ENCODE data around the gene NR6A1. TPM values are rescaled to one million over a fixed set of nuclear protein-coding genes. Genes with fewer than 3 reads are reported as not detected.

Gene NR6A1
- total and polyA plus RNA-seq, 2 experiments from 2014 or later: 44.2 to 139 TPM

DNA sequence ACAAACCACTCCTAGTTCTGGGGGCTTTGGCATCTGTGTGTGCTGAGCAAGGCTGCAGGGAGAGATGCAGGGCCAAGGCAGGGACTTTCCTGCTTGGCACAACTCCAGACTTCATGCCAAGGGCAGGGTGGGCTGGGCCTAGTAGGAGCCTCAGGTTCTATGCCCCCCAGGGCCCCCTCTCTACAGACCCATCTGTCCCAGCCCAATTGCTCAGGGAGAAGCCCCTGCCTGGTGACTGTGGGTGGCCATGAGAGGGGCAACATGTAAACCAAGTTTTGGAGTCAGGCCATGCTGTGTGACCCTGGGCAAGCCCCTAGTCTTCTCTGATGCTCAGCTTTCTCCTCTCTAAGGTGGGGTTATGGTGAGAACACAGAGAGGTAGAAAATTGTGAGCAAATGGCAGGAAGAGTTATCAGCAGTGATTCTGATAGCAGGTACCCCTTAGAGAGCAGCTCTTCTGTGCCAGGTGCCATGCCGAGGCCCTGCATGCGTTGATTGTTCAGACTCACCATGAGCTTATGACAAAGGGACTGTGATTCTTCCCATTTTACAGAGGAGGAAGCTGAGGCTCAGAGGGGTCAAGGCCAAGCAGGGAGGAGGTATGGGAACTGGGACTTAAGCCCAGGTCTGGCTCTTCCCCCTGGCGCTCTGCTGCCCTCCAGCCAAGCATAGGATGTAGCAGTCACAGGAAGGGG is 11.0 kb upstream of the NR6A1 start:
- H3K4me1 Mint-ChIP-seq: peaks cover 24% of the 10 kb centered on the region
- Histone ChIP-seq H3F3A (replicated peaks; ENCODE audit: low read depth) (peaks cover 6% of the 10 kb centered on the region; the same call in 1 of the 2 replicates), H3K36me3 (ENCODE audit: insufficient read depth) (no peaks in the 10 kb centered on the region), H4K20me1 (replicated peaks; ENCODE audit: insufficient read depth) (no peaks in the 10 kb centered on the region), H3K4me1 (ENCODE audit: insufficient read depth) (peaks cover 17% of the 10 kb centered on the region; the same call in 1 of the 2 replicates), H3K79me2 (replicated peaks; ENCODE audit: insufficient read depth) (no peaks in the 10 kb centered on the region), H3K4me3 (no peak overlapping the region), H2AFZ (no peak overlapping the region), H3K9me2 (ENCODE audit: insufficient read depth) (no peaks in the 10 kb centered on the region), H3K27ac (ENCODE audit: low read depth) (no peak overlapping the region), H3K27me3 (ENCODE audit: insufficient read depth) (peaks cover 16% of the 10 kb centered on the region), H3K4me2 (no peak overlapping the region)
- no peak overlapping the region for H3K4me3 Mint-ChIP-seq
- DNase-seq (ENCODE audit: low spot score) (no peak), ATAC-seq (no peak)
- H3K27me3 Mint-ChIP-seq (ENCODE audit: insufficient read depth, low read depth, poor library complexity): peaks cover 24% of the 10 kb centered on the region
- H3K36me3 Mint-ChIP-seq (ENCODE audit: low read depth): no peaks in the 10 kb centered on the region; the same call in 2 of the 3 replicates
- TF ChIP-seq POLR2AphosphoS5 (IDR thresholded peaks at IDR 0.05; ENCODE audit: low read depth) (no peak), JUNB (IDR thresholded peaks at IDR 0.05; ENCODE audit: unreplicated experiment) (no peak), ZNF114 (CRISPR knock-in tag; IDR thresholded peaks at IDR 0.05) (no peak), CREB1 (CRISPR knock-in tag; IDR thresholded peaks at IDR 0.05; ENCODE audit: low read depth) (no peak)
- no peaks in the 10 kb centered on the region for H3K9me3 Mint-ChIP-seq
- peak overlapping the region; percentile 40; the same call in 1 of the 2 replicates for H3K27ac Mint-ChIP-seq

DNA sequence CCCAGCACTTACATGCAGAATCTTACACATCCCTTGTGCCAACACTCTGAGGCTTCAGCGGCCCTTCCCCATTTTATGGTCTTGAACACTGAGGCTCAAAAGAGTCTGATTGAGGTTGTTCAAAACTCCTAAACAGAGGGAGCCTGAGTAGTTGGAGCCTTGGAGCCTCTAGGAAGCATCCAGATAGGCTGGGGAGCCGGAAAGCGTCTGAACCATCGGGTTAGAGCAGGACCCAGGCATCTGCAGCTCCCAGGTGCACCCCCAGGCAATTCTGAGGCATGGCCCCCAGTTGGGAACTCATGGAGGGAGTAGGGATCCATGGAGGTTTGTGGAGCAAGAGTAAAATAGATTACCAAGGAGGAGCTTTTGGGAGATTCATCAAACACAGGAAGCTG is 9.6 kb upstream of the NR6A1 start:
- ATAC-seq (no peak), DNase-seq (ENCODE audit: low spot score) (no peak)

More for the DNA sequence above, 9.6 kb upstream of the NR6A1 start:
- H3K27me3 ChIP-seq (ENCODE audit: insufficient read depth): peaks cover 28% of the 10 kb centered on the region
- peaks cover 17% of the 10 kb centered on the region; the same call in 1 of the 2 replicates for H3K4me1 ChIP-seq (ENCODE audit: insufficient read depth)
- no peak for TF ChIP-seq EZH2phosphoT487 (IDR thresholded peaks at IDR 0.05; ENCODE audit: unreplicated experiment)
- TF ChIP-seq NANOG (IDR thresholded peaks at IDR 0.05; ENCODE audit: borderline replicate concordance): no peak
- TF ChIP-seq ZNF114 (CRISPR knock-in tag; IDR thresholded peaks at IDR 0.05): no peak
- no peak for TF ChIP-seq STAT1 (IDR thresholded peaks at IDR 0.05; ENCODE audit: unreplicated experiment)
- TF ChIP-seq CTCF (conservative IDR thresholded peaks at IDR 0.05; ENCODE audit: low read depth in 2 of 2): no peak
- TF ChIP-seq REST (IDR thresholded peaks at IDR 0.05; ENCODE audit: unreplicated experiment): no peak
- no peaks in the 10 kb centered on the region; the same call in 1 of the 2 replicates for H3K36me3 ChIP-seq (ENCODE audit: insufficient read depth)
- H3K9me2 ChIP-seq (ENCODE audit: insufficient read depth): no peaks in the 10 kb centered on the region
- peaks cover 32% of the 10 kb centered on the region for H3K27me3 Mint-ChIP-seq (ENCODE audit: insufficient read depth, low read depth, poor library complexity)
- H3K36me3 Mint-ChIP-seq (ENCODE audit: low read depth): no peaks in the 10 kb centered on the region; the same call in 2 of the 3 replicates
- peaks cover 29% of the 10 kb centered on the region for H3K4me1 Mint-ChIP-seq
- H3K27ac ChIP-seq (ENCODE audit: low read depth): no peak overlapping the region
- no peak overlapping the region; the same call in 2 of the 3 replicates for H3K4me3 Mint-ChIP-seq
- H2AFZ ChIP-seq: no peak overlapping the region
- no peak overlapping the region; the same call in 1 of the 2 replicates for H3K27ac Mint-ChIP-seq
- no peaks in the 10 kb centered on the region for H4K20me1 ChIP-seq (replicated peaks; ENCODE audit: insufficient read depth)
- H3K9me3 Mint-ChIP-seq: no peaks in the 10 kb centered on the region; the same call in 2 of the 3 replicates
- no peak overlapping the region for H3K4me2 ChIP-seq
- H3K79me2 ChIP-seq (replicated peaks; ENCODE audit: insufficient read depth): no peaks in the 10 kb centered on the region
- H3F3A ChIP-seq (replicated peaks; ENCODE audit: low read depth): peaks cover 14% of the 10 kb centered on the region; the same call in 1 of the 2 replicates
- no peak overlapping the region for H3K4me3 ChIP-seq
